DMS153 treated with DMSO at 0.1 percent for 48 hours (cell line): ENCODE results near the gene UMODL1.

Source experiments
- DNase-seq: peaks from one replicate; lab custom pipeline; 2025; ENCODE audit not compliant: unreplicated experiment; lab: John Stamatoyannopoulos, UW

Gene UMODL1

DNA sequence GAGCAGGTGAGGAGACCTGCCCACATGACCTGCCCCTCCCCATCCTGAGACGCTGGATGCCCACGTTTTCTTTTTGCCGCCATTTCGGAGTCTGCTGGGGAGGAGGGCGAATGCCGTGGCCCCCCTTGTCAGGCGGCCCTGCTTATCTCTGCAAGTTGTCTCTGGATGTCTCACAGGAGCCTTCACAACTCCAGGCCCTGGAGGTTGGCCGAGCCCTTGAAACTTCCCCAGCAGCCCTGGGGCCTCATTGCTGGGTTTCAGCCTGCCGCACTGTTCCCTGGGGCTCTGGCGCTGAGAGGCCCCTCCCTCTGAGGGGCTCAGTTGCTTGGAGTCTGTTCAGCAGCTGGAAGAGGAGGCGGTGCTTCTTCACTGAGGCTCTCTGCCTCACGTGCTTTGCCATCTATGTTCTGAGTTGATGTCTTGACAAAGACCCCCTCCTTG lies 31.2 kb upstream of the UMODL1 start:
- DNase-seq: no peak

DNA sequence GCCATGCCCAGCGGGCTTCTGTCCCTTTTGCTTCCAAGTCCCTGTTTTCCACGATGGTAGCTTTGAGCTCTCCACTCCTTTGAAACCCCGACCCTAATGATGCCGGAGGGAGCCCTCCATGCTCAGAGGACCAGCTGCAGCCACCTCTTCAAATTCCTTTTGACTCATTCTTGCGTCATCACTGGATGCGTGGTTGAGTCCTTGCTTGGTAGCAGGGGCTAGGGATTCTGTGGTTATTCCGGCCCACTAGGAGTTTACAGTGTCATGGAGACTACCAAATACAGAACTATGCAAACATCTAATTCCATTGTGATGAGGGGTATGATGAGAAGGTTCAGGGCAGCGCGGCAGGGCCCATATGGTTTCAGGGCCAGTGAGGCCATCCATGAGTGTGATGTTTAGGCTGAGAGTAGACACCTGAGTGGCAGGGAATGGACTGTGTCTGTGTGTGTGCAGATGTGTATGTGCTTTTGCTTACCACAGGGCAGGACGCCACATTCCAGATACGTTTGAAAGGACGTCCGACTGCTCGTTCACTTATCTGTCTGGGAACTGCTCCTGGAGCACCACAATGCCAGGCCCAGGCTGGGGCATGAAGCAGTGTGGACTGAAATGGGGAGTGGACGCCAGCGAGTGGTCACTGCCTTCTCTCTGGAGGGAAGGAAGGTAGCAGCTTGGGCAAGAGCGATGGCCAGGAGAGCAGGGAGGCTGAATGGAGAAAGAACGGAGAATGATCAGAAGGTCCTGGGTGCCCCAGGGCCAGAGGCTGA lies 30.5 kb upstream of the UMODL1 start:
- DNase-seq: no peak

DNA sequence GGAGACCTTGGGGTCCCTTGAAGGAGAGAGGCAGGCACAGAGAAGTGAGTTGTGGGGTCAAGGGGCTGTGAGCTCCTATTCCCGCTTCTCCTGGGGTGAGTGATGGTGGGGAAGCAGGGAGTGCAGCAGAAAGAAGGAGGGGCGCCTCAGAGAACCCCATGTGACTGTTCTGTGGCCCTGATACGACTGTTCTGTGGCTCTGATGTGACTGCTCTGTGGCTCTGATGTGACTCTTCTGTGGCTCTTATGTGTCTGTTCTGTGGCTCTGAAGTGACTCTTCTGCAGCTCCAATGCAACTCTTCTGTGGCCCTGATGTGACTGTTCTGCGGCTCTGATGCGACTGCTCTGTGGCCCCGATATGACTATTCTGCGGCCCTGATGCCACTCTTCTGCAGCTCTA lies 29.9 kb upstream of the UMODL1 start:
- no peak for DNase-seq

DNA sequence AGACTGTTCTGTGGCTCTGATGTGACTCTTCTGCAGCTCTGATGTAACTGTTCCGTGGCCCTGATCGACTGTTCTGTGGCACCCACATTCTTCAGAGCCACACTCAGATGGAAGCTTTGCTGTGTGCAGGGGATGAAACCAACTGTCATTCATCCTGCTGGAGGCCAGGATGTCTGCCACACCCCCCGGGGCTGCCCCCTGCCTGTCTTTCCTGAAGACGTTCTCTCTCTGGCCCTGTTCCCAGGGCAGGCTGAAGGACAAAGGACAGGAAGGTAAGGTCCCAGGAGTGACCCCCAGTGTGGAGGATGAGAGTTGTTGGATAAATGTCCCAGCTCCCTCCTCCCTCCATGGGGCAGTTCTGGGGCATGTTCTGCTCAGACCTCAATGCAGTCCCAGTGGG lies 29.4 kb upstream of the UMODL1 start:
- no peak for DNase-seq

DNA sequence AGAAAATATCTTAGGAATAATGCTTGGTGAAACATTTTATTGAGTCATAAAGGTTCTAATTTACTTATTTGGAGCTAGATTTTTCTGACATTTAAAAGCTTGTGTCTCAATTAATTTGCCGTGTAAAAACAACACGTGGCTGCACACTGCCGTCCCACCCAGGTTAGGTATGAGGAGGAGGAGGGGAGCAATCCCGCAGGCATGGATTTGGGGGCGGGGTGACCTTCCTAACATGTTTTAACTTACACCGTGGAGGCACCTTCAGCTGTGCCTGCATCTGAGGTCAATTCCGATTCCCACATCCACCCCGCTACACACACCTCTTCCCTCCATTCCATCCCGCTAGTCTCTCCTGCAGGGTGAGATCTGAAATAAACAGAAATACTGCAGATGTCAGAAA lies 28.5 kb upstream of the UMODL1 start:
- no peak for DNase-seq

DNA sequence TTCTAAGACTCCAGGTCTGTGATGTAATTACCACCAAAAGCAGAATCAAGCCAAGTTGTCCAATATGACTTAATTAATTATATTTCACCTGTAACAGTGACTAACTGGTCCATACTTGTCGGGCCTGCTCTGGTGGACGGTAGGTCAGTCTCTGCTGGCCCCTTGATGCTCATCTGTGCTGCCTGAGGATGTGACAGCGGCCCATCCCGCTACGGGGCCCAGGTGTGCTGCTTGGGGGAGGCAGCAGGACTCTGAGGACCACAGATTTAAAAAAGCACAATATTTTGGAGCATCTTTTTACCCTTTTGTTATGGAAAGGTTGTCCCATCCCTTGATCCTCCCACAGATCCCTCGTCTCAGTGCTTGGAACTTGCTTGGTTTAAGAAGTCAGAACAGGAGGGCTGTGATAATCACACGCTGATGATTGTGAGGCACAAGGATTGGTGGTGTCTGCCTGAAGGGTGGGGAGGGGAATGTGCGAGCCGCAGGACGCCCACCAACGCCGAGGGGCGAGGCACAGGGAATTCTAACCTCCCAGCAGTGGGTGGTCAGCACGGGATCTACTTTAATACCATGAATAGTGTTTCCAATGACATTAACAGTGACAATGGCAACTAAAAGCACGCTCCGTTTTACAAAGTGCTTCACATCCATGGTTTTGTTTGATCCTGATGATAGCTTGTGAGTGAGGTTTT lies 27.8 kb upstream of the UMODL1 start:
- DNase-seq: no peak

DNA sequence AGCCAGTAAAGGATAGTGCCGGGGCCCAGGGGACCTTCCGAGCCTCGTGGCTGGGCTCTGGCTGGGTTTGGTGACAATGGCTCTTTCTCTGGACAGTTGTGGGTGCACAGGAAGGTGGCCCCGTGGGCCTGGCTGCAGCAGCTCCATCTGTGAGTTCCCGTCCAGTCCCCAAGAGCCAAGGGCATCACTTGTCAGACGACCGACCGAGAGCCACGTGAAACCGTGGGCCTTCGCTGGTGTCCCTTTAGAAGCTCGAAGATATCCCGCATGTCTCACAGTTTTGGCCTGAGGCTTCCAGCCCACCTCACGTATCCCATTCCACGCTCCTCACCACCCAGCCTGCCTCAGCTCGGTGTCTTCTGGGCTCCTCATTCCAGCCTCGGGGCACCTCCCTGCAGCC lies 27.2 kb upstream of the UMODL1 start:
- DNase-seq: no peak

DNA sequence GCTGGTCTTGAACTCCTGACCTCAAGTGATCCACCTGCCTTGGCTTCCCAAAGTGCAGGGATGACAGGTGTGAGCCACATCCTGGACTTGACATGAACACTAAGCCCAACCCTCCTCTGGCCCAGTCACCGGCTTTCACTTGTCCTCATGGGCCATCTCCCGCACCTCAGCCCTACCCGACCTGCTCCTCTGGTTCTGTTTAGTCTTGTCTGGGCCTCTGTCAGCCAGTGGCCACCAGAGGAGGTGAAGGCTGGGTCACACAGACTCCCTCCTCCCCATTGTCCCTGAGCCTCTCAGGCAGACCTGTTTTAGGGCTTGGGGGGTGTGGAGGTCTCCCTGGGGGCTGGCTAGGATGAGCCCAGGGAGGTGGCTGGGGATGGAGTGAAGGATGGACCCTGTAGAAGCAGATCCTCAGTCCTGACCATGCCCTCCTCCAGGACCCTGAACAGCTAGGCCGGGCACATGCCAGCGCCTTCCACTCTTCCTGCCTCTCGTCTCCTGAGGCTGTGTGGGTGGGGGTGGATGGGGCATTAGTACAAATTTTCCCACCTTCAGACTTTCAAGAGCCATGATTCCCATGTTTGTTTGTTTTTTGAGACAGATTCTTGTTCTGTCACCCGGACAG lies 26.1 kb upstream of the UMODL1 start:
- DNase-seq: no peak

DNA sequence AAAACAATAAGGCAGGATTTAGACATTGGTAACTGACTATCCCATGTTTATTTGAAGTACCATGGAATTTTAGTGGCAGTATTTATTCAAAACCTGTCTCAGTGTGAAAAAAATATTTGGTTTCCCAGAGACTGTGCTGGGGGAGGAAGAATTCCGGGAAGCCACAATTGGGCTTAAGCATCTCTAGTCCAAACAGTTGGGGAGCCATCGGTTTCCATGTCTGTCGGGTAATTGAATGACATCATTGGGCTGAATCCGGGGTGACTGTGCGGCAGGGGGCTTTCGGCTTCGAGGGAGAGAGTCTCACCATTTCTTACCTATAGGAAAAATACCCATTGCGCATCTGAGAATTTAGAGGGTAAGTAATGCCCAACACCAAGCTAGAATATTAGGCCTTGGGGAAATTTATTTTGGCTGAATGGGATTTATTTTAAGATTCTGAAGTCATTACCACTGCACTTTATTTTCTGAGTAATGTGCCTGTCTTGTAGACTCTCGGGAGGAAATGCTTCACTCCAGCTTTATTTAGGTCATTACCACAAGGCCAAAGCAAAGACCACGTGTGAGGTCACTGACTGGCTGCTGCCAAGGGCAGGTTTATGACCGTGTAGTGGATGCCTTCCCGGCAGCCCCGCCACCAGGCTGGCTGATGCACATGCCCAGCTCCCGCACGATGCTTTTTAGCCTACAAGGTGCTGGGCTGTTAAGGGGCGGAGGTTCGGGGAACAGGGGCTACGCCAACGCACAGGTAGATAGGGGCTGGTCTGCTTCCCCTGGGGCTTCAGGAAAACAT lies 23.1 kb upstream of the UMODL1 start:
- DNase-seq: no peak

DNA sequence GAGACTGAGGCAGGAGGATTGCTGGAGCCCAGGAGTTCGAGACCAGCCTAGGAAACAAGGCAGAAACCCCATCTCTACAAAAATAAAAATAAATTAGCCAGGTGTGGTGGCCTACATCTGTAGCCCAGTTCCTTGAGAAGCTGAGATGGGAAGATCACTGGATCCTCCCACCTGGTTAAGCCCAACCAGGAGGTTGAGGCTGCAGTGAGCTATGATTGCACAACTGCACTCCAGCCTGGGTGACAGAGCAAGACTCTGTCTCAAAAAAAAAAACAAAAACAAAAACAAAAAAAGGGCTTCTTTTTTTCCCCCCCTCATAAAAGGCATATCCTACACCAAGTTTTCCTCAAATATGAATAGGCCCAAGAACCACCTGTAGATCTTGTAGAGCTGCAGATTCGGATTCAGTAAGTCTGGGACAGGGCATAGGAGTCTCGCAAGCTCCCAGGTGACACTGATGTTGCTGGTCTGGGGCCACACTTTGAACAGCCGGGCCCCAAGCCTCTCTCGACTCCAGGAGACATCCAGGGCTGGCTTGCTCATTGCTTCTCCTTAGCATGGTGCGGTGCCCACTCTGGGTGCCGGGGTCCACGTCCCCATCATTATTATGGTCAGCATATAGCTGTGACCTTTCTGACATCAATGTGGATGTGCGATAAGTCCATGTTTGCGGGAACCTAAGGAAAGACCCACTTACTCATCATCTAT lies 22.1 kb upstream of the UMODL1 start:
- DNase-seq: no peak

DNA sequence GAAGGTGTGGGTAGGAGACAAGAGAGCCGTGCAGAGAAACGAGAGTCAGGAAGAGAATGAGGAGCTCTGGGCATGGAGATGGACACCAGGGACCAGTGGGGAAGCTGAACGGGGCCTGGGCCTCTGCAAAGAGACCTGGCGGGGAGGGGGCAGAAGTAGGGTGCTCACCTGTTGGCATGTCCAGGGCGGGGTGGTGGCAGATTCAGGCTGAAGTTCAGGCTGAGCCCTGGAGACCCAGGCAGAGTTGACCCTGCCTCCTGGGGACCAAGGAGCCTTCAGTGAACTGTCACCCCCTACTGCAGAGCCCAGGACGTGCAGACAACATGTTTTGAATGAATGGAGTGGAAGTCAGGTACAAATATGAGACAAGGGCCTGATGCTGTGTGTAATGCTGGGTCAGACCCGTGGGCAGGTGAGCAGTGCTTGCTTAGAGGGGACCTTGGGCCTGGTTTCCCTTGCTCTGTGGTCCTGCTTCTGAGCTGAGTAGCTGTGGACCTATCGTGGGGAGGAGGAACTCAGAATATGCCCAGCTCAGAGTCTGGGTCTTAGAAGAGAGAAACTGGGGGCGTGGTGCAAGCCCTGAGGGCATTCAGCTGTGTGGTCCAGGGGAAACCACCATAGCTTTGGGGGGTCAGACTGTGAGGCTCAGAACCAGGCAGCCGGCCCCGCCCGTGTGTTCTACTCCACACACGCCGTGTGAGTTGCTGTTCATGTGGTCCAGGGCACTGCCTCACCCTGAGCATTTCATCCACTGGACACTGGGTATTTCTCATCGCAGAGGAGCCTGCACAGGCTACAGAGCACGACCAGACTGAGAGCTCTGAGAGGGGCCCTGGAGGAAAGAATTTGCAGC lies 21.3 kb upstream of the UMODL1 start:
- no peak for DNase-seq

DNA sequence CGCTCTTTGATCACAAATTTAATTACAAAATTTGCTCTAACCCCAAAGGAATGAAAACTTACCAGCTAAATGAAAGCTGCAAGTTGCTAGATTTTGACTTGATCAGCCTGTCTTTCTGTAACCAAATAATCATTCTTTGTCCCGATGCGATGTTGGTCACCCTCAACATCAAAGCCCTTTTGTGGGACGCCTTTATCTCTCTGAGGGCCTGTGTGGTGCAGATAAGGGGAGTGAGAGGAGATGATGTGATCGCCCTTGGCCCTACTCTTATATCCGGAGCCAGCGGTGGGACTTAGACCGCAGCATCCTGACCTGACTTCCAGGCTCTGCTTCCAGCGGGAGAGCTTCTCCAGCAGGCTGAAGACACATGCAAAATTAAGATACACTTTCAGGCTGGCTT lies 19.3 kb upstream of the UMODL1 start:
- DNase-seq: no peak

DNA sequence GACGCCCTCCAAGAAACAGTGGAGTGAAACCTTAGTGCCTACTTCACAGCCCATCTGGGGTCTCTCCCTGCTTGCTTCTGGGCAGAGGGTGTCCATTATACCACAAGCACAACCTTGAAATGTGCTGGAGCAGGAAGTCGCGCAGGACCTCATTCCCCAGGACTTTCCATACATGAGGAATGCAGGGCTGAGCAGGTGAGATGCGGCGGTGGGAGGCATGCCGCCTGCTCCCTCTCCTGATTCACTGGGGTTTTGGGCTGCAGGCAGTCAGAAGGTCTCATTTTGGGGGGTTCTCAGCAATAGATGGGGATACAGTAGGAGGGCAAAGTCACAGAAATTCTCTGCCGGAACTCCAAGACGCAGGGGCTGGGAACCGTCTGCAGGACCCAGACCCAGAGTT lies 15.7 kb upstream of the UMODL1 start:
- DNase-seq: no peak

DNA sequence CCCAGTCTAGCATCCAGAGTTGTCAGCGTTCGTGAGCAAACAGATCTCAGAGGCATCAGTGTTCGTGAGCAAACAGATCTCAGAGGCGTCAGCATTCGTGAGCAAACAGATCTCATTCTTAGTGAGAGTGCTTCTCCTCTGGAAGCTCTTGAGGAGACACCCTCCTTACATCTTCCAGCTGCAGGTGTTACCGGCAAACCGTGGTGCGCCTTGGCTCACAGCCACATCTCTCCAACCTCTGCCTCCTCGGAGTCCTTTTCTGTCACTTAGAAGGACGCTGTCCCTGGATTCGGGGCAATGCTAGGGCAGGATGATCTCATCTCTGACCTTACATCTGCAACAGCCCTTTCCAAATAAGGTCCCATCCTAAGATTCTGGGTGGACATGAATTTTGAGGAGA lies 14.6 kb upstream of the UMODL1 start:
- peak; percentile 35 for DNase-seq

DNA sequence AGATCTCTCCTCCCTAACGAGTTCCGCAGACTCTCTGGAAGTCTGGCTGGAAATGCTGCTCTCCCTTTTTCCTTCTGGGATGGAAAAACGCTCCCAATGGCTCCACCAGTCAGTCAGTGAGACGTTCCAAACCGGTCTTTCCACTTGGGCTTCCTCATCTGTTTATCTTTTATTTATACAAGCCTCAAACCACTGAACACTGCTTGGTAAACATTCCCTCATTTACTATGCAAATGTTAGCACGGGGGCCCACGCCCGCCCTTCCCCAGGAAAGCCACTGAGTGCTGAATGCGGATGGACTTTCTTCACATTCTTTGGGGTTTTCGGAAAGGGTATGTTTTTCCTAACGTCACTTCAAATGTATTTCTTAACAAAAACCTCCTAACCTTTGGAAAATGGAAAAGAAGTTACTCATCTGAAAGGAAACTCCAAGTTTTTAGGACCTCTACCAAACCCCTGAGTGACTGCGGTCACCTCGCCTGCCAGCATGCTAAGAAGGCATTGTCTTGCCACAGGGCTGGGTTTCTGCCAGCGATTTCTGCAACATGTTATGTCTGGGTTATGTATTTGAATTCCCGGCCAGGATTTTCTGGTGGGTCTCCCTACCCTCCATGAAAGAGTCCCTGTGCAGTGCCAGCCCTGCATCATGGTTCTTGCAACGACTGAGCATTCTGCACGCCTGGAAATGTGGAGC lies 14.0 kb upstream of the UMODL1 start:
- DNase-seq: peak; percentile 80

DNA sequence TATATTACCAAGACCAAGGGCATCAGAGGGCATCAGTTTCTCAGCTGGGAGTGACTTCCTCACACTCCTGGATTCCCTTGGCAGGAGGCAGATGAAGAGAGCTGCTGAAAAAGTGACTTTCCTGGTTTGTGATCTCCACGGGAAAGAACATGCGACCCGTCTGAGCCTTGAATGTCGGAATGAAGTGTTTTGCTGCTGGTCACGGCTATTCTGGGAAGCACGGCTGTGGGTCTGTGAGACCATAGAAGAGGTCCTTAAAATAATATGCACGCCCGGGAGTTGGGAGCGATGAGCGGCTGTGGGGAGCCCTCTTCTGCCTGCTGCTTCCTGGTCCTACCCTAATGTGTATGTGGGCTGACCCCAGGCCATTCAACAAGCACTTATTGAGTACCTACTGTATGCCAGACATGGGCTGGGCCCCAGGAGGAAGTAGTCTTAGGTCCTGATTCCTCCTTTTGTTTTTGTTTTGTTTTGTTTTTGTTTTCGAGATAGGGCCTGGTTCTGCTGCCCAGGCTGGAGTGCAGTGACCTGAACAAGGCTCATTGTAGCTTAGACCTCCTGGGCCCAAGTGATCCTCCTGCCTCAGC lies 13.2 kb upstream of the UMODL1 start:
- DNase-seq: no peak

DNA sequence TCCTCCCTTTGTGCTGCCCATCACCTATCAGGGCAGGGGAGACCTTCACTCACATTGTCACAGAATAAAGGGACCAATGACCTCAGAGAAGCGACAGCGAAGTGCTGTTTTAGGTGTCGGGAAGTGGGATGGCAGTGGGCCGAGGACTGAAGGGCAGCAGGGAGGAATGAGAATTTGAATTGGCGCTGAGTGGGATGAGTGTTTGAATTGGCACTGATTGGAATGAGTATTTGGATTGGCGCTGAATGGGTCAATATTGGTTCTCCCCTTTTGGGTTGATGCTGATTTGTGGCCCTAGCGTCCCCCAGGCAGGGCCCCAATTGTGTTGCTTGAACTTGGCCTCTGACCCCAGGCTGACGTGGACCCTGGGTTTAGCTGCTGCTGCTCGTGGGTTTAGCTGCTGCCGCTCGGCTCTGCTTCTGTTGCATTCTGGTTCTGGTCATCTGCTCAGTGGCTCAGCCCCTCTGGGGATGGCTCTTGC lies 12.4 kb upstream of the UMODL1 start:
- no peak for DNase-seq

DNA sequence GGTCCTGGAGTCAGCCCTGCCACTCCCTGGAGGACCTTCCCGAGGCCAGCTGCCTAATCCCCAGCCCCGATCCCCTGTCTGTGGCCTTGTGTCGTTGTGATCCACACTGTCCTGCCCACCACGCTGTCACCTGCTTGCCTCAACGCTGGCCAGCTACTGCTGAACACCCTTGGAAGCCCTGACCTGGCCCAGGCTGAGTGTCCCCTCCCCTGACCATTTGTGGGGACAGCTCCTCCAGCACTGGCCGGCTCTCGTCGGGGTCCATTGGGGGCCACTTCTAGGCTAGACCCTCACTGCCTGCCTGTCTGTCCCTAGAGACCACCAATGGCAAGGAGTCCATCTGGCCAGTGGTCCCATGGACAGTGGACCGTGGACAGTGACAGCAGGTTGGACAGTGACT lies 12.0 kb upstream of the UMODL1 start:
- no peak for DNase-seq

DNA sequence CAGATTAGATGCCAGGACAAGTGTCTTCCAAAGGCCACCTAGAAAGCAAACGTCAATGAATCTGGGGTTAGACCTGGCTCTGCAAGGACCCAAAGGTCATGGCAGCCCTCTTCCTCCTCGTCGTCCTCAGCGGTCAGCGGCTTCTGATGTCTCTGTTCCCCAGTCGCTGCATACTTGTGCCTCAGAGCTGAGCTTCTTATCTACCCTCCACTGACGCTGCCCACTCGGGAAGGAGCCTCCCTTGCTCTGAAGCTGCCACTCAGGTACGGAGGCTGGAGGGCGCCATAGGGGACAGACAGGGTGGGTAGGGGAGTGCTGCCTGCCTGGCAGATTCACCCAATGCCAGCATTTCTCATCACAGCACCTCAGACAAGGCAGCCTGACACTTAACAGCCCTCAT lies 11.4 kb upstream of the UMODL1 start:
- DNase-seq: no peak
